H1 (cell line): Measurements from ENCODE around the gene SKP1. TPM values are rescaled to one million over a fixed set of nuclear protein-coding genes. Genes with fewer than 3 reads are reported as not detected.

ENCODE experiments used
- ASH2L ChIP-seq: fragments of 200-600, 300-600 bp; sonication (generic); IDR thresholded peaks from one replicate; pipeline ENCODE4 v1.7.1; 2017; ENCODE audit warnings: low read length
- BRCA1 ChIP-seq: IDR thresholded peaks from 2 replicates; pipeline ENCODE4 v1.6.1; 2012; ENCODE audit warnings: low read depth, low read length, improper control_type of control experiment
- CBX8 ChIP-seq: fragments of 300-800, 300-1000 bp; sonication (generic); IDR thresholded peaks from 2 replicates; pipeline ENCODE4 v1.7.1; 2016; ENCODE audit warnings: low read depth, low read length, borderline replicate concordance
- CHD2 ChIP-seq: IDR thresholded peaks from 2 replicates; pipeline ENCODE4 v1.6.1; 2012; ENCODE audit warnings: low read length, improper control_type of control experiment
- CTBP2 ChIP-seq: IDR thresholded peaks from 2 replicates; pipeline ENCODE4 v1.7.0; 2011; ENCODE audit warnings: borderline replicate concordance, mild to moderate bottlenecking, moderate library complexity, mixed read lengths, low read length; ENCODE audit not compliant: insufficient read depth, insufficient read length
- E2F6 ChIP-seq: IDR thresholded peaks from 2 replicates; pipeline ENCODE4 v1.6.1; 2012; ENCODE audit warnings: inconsistent platforms
- GABPA ChIP-seq: IDR thresholded peaks from 2 replicates; pipeline ENCODE4 v1.6.1; 2011; ENCODE audit warnings: mild to moderate bottlenecking, low read length, moderate library complexity, borderline replicate concordance; ENCODE audit not compliant: insufficient read depth
- HDAC2 ChIP-seq, 2 experiments: fragments of 300-600 bp in 1 of 2; sonication (generic) in 1 of 2; IDR thresholded peaks; 2 replicates each; pipeline ENCODE4 v1.6.1; 2011 to 2012; ENCODE audit warnings: low read depth in 2 of 2, low read length in 2 of 2, mild to moderate bottlenecking in 2 of 2, moderate library complexity in 2 of 2, borderline replicate concordance in 1 of 2, inconsistent platforms in 1 of 2
- JUN ChIP-seq: IDR thresholded peaks from 2 replicates; pipeline ENCODE4 v1.6.1; 2011; ENCODE audit warnings: low read depth, mild to moderate bottlenecking, improper control_type of control experiment, low read length
- JUND ChIP-seq: IDR thresholded peaks from 2 replicates; pipeline ENCODE4 v1.6.1; 2011; ENCODE audit warnings: mild to moderate bottlenecking, improper control_type of control experiment, low read length
- KDM4A ChIP-seq: IDR thresholded peaks from one replicate; pipeline ENCODE4 v1.7.1; 2012; ENCODE audit warnings: low read depth, mild to moderate bottlenecking, moderate library complexity, low read length, inconsistent platforms; ENCODE audit not compliant: severe bottlenecking
- KDM5A ChIP-seq: fragments of 200-600 bp; IDR thresholded peaks from 2 replicates; pipeline ENCODE4 v1.7.1; 2012; ENCODE audit warnings: mild to moderate bottlenecking, low read length, inconsistent platforms, mixed read lengths
- MAX ChIP-seq: IDR thresholded peaks from 2 replicates; pipeline ENCODE4 v1.6.1; 2012; ENCODE audit warnings: inconsistent platforms
- NANOG ChIP-seq: IDR thresholded peaks from 2 replicates; pipeline ENCODE4 v1.6.1; 2011; ENCODE audit warnings: low read length, low read depth, mild to moderate bottlenecking, inconsistent platforms; ENCODE audit not compliant: insufficient read depth, poor library complexity, severe bottlenecking
- PHF8 ChIP-seq: fragments of 200-600 bp; sonication (generic); conservative IDR thresholded peaks from 2 replicates; pipeline ENCODE4 v1.7.1; 2012; ENCODE audit warnings: low read depth, mild to moderate bottlenecking, inconsistent platforms, low read length, moderate library complexity
- RAD21 ChIP-seq, 2 experiments: IDR thresholded peaks in 1 of 2; conservative IDR thresholded peaks in 1 of 2; 2 replicates each; pipeline ENCODE4 v1.6.1; 2011; ENCODE audit warnings: low read depth in 2 of 2, low read length in 2 of 2, improper control_type of control experiment in 1 of 2, inconsistent platforms in 1 of 2, mild to moderate bottlenecking in 1 of 2, moderate library complexity in 1 of 2
- SIRT6 ChIP-seq: IDR thresholded peaks from one replicate; pipeline ENCODE4 v1.7.1; 2012; ENCODE audit warnings: low read length, inconsistent platforms
- SUZ12 ChIP-seq: fragments of 200-600 bp; sonication (generic); IDR thresholded peaks from 2 replicates; pipeline ENCODE4 v1.6.1; 2012; ENCODE audit warnings: mild to moderate bottlenecking, inconsistent platforms, low read length, moderate library complexity, mixed read lengths
- TCF12 ChIP-seq: IDR thresholded peaks from 2 replicates; pipeline ENCODE4 v1.6.1; 2011; ENCODE audit warnings: low read depth, mild to moderate bottlenecking, low read length
- USF2 ChIP-seq: IDR thresholded peaks from 2 replicates; pipeline ENCODE4 v1.6.1; 2011; ENCODE audit warnings: low read length, improper control_type of control experiment
- ZNF274 ChIP-seq: IDR thresholded peaks from 2 replicates; pipeline ENCODE4 v1.7.0; 2012; ENCODE audit warnings: low read length, borderline replicate concordance; ENCODE audit errors: extremely low read depth
- polyA plus RNA-seq, 7 experiments: library from polyadenylated mRNA; depleted of rRNA in 3 of 7; stranded (reverse) in 5 of 7; unstranded in 2 of 7; fragments of >200 nt in 5 of 7; fragments of 200-250 nt in 2 of 7; gene quantifications; 1 replicate in 5 of 7; 2 replicates in 1 of 7; 4 replicates in 1 of 7; pipeline versions ENCODE4 v1.2.1 to v1.2.3, GENCODE V29; 2011 to 2013; ENCODE audit warnings: missing spikeins in 2 of 7, mixed read lengths in 2 of 7
- total RNA-seq: library from RNA; stranded (reverse); fragmentation: NEBNext Ultra II Directional; extraction: Animal tissue kit (Norgen Biotek cat#: 25700); gene quantifications from 2 replicates; pipeline ENCODE4 v1.2.1, GENCODE V29; 2021

Gene SKP1
- total and polyA plus RNA-seq, 2 of the 8 experiments (the other 6 are each of a cell fraction or from before 2014, with no cell fraction given): 163 to 332 TPM

GRCh38 chr5:134176511-134177368, at the start of gene SKP1 (continued):
- TF ChIP-seq CTBP2: no peak
- TF ChIP-seq ASH2L: peak; percentile 79
- no peak for TF ChIP-seq NANOG
- no peak for TF ChIP-seq RAD21 (IDR thresholded peaks at IDR 0.05 in 1 of 2, conservative IDR thresholded peaks at IDR 0.05 in 1 of 2; ENCODE audit: low read depth in 2 of 2, low read length in 2 of 2)
- TF ChIP-seq MAX: no peak; the same call in 1 of the 2 replicates
- TF ChIP-seq E2F6: no peak; the same call in 1 of the 2 replicates
- no peak for TF ChIP-seq USF2
- no peak for TF ChIP-seq KDM5A
- peak; percentile 98 for TF ChIP-seq PHF8
- TF ChIP-seq BRCA1: no peak
- no peak for TF ChIP-seq JUND
- TF ChIP-seq SUZ12: no peak
- TF ChIP-seq GABPA: no peak
- TF ChIP-seq CBX8: no peak
- TF ChIP-seq HDAC2 (IDR thresholded peaks at IDR 0.05; ENCODE audit: borderline replicate concordance in 1 of 2, low read depth in 2 of 2, low read length in 2 of 2): no peak
- no peak for TF ChIP-seq ZNF274
- TF ChIP-seq JUN: no peak
- TF ChIP-seq SIRT6: no peak
- no peak for TF ChIP-seq TCF12
- TF ChIP-seq CHD2: no peak
- TF ChIP-seq KDM4A: no peak
